Measurements from ENCODE around the gene MTTP.

Gene MTTP

GRCh38 chr4:99593781-99594641 lies 19.4 kb downstream of the MTTP start:
- no peak for DNase-seq

DNA sequence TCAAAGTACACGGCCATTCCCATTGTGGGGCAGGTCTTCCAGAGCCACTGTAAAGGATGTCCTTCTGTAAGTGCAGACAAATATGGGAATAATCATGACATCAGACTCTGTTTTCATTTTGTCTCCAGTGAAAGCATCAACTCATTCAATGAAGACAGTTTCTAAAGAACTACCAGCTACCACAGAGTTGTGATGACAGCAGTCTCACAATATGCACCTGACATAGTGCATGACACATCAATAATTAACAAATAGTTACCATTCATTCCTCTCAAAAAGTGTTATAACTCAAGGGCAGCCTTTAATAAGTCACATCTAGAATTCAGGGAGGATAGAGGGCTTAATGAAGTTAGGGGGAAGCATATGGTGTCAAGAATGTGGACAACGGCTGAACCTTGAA lies 20.2 kb downstream of the MTTP start:
- no peak for DNase-seq

DNA sequence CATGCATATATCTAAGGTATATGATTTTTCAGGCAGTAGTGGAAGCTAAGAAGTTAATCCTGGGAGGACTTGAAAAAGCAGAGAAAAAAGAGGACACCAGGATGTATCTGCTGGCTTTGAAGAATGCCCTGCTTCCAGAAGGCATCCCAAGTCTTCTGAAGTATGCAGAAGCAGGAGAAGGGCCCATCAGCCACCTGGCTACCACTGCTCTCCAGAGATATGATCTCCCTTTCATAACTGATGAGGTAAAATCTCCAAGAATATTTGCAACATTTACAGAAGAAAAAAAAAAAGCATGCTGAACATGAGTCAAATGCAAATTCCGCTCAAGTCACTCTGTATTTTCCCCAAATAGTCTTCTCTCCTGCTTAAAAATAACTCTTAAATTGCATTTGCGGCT lies 32.1 kb downstream of the MTTP start:
- DNase-seq, result no peak

DNA sequence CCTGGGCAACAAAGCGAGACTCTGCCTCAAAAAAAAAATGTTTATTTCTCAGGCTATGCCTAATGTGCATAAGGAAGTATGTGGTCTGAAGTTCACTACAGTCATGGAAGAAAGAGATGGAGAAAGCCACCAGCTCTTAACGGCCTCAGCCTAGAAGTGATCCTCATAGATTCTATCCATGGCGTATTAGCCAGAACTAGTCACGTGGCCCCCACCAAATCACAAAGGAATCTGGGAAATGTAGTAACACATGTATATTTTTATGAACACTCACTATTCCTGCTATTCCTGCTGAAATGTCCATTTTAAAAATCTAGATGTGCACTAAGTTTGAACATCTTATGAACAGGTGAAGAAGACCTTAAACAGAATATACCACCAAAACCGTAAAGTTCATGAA lies 33.8 kb downstream of the MTTP start:
- no peak for DNase-seq

DNA sequence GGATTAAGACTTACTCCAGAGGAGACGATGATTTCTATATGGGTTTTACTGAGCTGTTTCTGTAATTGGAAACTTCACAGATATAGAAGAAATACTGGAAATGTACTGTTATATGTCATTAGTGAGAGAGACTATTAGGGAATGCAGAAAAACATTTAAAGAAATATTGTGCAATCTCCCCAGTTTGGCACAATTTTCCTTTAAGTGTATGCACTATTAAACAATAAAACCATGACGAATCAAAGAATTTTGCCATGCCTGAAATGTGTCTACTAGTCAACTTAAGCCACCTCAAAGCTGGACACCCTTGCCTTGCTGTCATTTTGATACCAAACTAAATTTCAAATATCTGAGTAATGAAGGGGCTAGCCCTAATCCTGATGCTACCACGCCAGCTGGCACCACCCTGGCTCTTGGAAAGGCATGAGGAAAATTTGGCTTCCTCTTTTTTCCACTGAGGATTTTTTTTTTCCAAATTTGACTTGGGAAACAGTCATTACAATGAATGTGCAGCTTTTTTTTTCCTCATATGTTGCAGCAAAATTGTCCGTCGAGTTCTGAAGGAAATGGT lies 36.1 kb downstream of the MTTP start:
- DNase-seq, result no peak

DNA sequence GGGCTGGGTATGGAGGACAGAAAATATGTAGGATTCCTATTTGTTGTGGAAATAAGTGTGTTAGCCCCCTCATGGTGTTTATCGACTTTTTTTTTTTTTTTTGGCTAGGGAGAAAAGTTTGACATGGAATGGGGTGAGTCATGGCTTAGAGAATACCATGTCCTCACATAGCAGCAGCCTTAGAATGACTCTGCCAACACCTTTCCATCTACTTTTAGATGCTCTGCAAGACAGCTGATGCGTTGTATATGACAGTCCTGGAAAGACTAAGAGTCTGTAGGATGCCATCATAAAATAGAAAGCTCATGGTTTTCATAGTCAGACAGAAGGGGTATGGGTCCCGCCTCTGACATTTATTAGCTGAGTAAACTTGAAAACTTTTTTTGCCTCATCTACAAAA lies 37.7 kb downstream of the MTTP start:
- no peak for DNase-seq

DNA sequence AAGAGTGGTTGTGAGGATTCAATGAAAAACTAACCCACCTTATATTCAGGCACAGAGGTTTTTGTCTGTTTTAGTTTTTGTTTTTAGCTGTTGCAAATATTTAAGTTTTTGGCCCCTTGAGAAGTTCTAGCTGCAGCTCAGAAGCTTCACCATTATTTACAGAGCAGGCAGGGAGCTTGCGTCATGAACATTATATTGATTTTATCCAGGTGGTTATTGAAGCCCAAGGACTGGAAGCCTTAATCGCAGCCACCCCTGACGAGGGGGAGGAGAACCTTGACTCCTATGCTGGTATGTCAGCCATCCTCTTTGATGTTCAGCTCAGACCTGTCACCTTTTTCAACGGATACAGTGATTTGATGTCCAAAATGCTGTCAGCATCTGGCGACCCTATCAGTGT lies 38.1 kb downstream of the MTTP start:
- no peak for DNase-seq

GRCh38 chr4:99614491-99614890 lies 39.9 kb downstream of the MTTP start:
- DNase-seq, result no peak

GRCh38 chr4:99615170-99615820 lies 40.7 kb downstream of the MTTP start:
- no peak for DNase-seq

DNA sequence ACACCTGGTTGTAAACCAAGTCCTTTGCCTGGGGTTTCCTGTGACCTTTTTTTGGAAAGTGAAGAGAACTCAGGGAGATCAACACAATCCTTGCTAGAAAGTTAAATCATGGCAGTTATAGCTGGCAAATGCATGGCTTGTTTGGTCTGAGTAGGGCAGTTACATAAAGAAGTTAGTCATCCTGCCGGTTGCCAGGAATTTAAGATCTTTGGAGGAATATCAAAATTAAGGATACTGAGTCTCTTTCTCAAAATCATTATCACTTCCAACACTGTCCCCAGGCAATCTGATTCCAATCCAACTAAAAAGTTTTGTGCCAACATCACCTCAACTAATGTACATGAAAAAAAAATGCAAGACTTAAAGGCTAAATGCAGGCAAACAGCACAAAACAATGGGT lies 42.8 kb downstream of the MTTP start:
- no peak for DNase-seq

DNA sequence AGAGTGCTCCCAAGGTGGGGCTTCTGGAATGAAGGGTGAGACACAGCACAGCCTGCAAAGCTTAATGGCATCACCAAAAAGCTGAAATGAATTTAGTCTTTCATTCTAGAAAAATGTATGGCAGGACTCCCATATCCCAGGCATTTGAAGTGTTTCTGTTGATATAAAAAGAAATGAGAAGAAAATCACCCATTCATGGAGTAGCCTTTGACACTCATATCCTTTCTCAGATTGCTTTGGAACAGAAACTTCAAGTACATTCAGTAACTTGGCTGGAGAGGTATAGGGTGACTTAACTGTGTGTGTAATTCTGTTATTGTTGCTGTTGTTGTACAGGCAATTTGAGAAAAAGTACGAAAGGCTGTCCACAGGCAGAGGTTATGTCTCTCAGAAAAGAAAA lies 47.7 kb downstream of the MTTP start:
- DNase-seq, result no peak

DNA sequence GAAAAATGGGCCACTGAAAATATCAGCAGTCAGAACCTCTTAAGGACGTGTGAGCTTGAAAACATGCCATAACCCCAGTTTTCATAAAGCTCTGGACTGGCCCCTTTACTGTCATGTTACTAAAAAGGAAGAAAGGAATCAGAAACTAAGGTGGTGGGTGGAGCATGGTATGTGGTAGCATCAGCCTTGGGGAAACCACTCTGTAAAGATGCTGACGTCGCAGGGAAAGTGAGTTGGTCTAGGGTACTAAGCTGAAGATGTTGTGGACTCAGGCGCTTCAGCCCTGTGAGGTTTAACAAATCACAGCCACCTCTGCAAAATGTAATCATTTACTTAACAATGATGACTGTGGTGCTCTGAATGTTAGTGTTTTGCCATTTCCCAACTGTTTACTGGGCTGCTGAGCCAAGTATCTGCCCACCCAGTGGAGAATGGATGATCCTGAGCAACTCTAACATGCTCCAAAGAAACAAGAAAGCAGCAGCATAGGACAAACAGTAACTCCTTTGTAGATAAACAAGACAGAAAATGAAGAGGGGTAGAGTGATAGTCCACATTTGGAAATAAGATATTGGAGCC lies 49.6 kb downstream of the MTTP start:
- no peak for DNase-seq

DNA sequence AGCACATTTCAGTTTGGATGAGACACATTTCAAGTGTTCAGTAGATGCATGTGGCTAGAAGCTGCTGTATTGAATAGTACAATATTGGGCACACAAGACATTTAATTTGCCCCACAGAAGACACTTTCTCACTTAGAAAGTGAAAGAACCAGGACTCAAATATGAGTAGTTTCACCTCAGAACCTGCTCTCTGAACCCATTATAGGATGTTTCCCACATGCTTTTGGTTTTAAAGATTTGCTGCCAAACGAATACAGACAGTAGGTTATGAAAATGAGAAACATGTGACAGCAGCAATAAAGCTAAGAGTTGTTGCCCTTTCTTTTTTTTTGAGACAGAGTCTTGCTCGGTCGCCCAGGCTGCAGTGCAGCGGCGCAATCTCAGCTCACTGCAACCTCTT lies 50.7 kb downstream of the MTTP start:
- DNase-seq, result no peak

GRCh38 chr4:99628040-99628439 lies 53.4 kb downstream of the MTTP start:
- DNase-seq, result no peak

GRCh38 chr4:99629962-99630554 lies 55.4 kb downstream of the MTTP start:
- DNase-seq, result no peak

DNA sequence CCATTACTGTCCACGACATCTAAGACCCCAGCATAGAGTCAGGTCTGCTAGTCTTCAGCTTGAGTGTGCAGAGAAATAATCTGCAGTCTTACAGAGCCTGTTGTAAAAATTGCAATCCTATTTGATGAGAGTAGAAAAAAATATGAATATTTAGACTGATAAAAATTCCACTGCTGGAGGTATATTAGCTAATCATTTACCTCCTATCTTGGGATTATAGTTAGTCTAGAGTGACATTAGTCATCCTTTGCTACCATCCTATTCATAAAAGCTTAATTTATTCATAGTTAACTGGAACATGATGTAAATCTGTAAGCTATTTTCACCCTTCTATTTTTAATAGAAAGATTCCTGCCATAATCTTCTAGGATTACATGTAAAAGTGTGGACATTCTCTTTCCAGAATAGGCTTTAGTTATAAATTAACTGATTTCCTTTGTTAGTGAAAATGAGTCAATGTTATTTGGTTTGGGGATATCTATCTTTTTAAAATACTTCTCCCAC lies 56.3 kb downstream of the MTTP start:
- no peak for DNase-seq

- no peak for DNase-seq
These were observed 59.1 kb downstream of the MTTP start for GRCh38 chr4:99633772-99634171.

DNA sequence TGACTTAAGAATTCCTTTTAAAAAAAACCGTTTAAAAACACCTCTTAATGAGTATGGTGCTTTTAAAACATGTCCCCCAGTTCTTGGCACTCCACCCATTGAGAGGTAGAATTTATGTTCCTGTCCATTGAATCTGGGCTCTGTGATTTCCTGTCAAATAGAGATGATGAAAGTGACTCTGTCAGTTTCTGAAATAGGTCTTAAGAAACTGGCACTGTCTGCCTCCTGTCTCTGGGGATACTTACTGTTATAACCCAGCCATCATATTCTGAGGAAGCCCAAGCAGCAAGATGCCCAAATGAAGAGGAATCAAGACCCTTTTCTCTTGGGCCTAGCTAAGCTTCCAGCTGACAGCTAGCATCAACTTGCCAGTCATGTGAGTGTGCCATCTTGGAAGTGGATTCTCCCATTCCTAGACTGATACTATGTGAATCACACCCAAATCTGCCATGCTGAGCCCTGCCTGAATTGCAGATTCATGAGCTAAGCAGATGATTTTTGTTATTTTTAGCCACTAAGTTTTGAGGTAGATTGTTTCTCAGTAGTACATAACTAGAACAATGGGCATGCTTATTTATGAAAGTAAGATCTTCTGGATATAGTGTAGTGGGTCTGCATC lies 60.2 kb downstream of the MTTP start:
- DNase-seq, result no peak

DNA sequence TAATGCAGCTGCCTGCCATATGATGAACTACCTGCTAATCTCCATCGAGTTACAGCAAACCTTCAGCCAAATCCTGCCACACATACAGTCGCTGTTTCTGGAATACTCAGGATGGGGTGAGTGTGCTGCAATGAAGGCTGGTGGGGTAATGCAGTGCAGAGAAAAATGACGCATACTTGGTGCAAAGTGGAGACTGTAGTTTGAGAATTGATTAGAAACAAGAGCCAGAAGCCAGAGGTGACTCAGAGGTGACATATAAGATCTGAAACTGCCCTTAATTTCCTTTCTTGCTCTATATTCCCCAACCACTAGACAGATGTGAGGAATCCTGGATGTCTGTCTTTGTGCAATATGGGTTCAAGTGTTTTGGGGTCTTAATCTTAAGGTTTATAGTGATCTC lies 61.0 kb downstream of the MTTP start:
- no peak for DNase-seq

DNA sequence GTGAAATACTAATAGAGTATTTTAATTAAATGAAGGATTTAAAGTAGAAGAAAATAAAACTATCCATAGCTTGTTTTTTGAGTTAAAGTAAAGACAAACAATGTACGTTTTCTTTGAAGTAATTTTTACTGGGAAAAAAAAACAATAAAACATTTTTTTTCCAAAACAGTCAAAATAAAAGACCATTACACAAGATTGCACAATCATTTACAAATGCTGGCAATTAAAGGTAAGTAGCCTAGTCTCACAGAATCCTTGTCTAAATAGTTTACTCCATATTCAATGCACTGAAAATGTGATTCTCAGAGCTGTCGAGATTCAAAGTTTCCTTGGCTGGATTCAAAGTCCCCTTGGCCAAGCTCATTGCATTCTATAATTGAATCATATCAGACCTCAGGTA lies 61.8 kb downstream of the MTTP start:
- no peak for DNase-seq

- DNase-seq, result no peak
These were observed 62.5 kb downstream of the MTTP start for GRCh38 chr4:99637174-99637573.

DNA sequence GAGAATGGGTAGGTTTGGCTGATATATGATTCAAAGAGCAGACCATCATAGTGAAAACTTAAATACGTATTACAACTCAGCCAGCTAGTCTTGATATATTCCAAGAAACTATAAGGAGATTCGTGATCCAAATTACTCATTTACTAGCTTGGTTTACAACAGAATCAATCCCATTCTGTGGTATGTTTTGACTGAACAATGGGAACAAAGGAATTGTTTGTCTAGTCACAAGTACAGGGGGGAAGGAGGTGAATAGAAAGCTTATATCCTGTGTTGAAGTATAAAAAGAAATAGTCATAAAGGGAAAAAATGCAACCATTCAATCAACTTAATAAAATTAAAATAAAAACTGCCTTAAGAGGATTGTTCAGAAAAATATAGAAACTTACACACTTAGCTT lies 66.1 kb downstream of the MTTP start:
- no peak for DNase-seq

Data from NCI-H2107 (cell line).